GM23338 (cell line): ENCODE results near the gene FBXL17.

Experiments used
- CREB1 ChIP-seq: fragments of 250-450 bp; sonication (Bioruptor Pico); IDR thresholded peaks from 2 replicates; pipeline ENCODE4 v1.5.0; 2020; ENCODE audit warnings: low read depth, mild to moderate bottlenecking, moderate library complexity
- EZH2 ChIP-seq: fragments of 200-600 bp; sonication (generic); IDR thresholded peaks from one replicate; pipeline ENCODE4 v1.8.0; 2017; ENCODE audit warnings: antibody characterized with exemption, mild to moderate bottlenecking, low read depth; ENCODE audit not compliant: unreplicated experiment
- EZH2phosphoT487 ChIP-seq: fragments of 200-600 bp; sonication (generic); IDR thresholded peaks from one replicate; pipeline ENCODE4 v1.8.1; 2018; ENCODE audit warnings: antibody characterized with exemption; ENCODE audit not compliant: unreplicated experiment
- JUNB ChIP-seq: IDR thresholded peaks from one replicate; pipeline ENCODE4 v1.6.1; 2016; ENCODE audit warnings: antibody characterized with exemption; ENCODE audit not compliant: unreplicated experiment
- NANOG ChIP-seq: IDR thresholded peaks from 2 replicates; pipeline ENCODE4 v1.6.1; 2016; ENCODE audit warnings: antibody characterized with exemption, borderline replicate concordance
- POLR2AphosphoS5 ChIP-seq: IDR thresholded peaks from 2 replicates; pipeline ENCODE4 v1.6.1; 2016; ENCODE audit warnings: antibody characterized with exemption, low read depth
- STAT1 ChIP-seq: IDR thresholded peaks from one replicate; pipeline ENCODE4 v1.6.1; 2016; ENCODE audit warnings: antibody characterized with exemption; ENCODE audit not compliant: unreplicated experiment
- ZNF114 ChIP-seq: fragments of 250-450 bp; sonication (Bioruptor Pico); IDR thresholded peaks from 2 replicates; pipeline ENCODE4 v1.5.0; 2020; ENCODE audit warnings: mild to moderate bottlenecking, moderate library complexity
- ZNF331 ChIP-seq: fragments of 250-450 bp; sonication (Bioruptor Pico); IDR thresholded peaks from 2 replicates; pipeline ENCODE4 v1.5.0; 2020; ENCODE audit warnings: low read depth, mild to moderate bottlenecking, moderate library complexity
- TF ChIP-seq, protein P1 (sequence below): IDR thresholded peaks from 2 replicates; pipeline ENCODE4 v1.6.1; 2016; ENCODE audit warnings: antibody characterized with exemption
- TF ChIP-seq, protein P2 (sequence below), 2 experiments: fragments of 200-600 bp in 1 of 2; sonication (generic) in 1 of 2; conservative IDR thresholded peaks; 2 replicates each; pipeline versions ENCODE4 v1.5.1 to v1.6.1; 2016 to 2017; ENCODE audit warnings: antibody characterized with exemption in 2 of 2, low read depth in 2 of 2, mild to moderate bottlenecking in 2 of 2, moderate library complexity in 1 of 2
- TF ChIP-seq, protein P3 (sequence below): IDR thresholded peaks from one replicate; pipeline ENCODE4 v1.6.1; 2018; ENCODE audit warnings: antibody characterized with exemption; ENCODE audit not compliant: unreplicated experiment

DNA sequence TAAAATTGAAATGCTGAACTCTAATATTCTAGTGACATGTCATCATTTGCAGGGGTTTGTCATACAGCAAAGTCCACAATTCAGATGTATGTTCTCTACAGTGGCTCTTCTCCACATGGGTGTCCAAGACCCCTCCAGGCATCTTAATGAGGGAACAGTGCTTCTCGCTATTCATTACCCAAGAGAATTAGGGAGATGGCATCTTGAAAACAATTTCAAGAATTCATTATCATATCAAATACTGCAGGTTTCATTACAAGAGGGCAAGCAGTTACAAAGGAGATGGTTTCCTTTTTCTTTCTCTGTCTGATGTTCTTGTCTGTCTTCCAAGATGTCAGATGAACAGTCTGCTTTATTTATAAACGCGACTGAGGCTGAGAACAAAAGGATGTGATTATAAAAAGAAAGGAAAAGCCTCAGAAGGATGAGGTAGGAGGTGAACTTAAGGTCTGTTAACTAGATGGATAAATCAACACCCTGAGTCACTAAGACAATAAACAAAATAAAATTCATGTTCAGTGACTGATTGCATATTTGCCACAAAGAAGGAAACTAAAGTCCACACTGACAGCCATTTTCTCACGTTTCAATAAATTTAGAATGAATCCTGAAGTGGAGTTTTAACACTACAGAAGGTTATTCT is 384.4 kb downstream of the FBXL17 start:
- TF ChIP-seq, protein P1, sequence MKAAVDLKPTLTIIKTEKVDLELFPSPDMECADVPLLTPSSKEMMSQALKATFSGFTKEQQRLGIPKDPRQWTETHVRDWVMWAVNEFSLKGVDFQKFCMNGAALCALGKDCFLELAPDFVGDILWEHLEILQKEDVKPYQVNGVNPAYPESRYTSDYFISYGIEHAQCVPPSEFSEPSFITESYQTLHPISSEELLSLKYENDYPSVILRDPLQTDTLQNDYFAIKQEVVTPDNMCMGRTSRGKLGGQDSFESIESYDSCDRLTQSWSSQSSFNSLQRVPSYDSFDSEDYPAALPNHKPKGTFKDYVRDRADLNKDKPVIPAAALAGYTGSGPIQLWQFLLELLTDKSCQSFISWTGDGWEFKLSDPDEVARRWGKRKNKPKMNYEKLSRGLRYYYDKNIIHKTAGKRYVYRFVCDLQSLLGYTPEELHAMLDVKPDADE, result no peak
- TF ChIP-seq, protein P2, sequence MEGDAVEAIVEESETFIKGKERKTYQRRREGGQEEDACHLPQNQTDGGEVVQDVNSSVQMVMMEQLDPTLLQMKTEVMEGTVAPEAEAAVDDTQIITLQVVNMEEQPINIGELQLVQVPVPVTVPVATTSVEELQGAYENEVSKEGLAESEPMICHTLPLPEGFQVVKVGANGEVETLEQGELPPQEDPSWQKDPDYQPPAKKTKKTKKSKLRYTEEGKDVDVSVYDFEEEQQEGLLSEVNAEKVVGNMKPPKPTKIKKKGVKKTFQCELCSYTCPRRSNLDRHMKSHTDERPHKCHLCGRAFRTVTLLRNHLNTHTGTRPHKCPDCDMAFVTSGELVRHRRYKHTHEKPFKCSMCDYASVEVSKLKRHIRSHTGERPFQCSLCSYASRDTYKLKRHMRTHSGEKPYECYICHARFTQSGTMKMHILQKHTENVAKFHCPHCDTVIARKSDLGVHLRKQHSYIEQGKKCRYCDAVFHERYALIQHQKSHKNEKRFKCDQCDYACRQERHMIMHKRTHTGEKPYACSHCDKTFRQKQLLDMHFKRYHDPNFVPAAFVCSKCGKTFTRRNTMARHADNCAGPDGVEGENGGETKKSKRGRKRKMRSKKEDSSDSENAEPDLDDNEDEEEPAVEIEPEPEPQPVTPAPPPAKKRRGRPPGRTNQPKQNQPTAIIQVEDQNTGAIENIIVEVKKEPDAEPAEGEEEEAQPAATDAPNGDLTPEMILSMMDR (conservative IDR thresholded peaks at IDR 0.05; ENCODE audit: low read depth in 2 of 2), result no peak
- no peak for TF ChIP-seq EZH2
- no peak for TF ChIP-seq CREB1
- TF ChIP-seq POLR2AphosphoS5, result no peak
- no peak for TF ChIP-seq EZH2phosphoT487
- no peak for TF ChIP-seq ZNF114 (CRISPR knock-in tag)
- no peak for TF ChIP-seq JUNB
- TF ChIP-seq, protein P3, sequence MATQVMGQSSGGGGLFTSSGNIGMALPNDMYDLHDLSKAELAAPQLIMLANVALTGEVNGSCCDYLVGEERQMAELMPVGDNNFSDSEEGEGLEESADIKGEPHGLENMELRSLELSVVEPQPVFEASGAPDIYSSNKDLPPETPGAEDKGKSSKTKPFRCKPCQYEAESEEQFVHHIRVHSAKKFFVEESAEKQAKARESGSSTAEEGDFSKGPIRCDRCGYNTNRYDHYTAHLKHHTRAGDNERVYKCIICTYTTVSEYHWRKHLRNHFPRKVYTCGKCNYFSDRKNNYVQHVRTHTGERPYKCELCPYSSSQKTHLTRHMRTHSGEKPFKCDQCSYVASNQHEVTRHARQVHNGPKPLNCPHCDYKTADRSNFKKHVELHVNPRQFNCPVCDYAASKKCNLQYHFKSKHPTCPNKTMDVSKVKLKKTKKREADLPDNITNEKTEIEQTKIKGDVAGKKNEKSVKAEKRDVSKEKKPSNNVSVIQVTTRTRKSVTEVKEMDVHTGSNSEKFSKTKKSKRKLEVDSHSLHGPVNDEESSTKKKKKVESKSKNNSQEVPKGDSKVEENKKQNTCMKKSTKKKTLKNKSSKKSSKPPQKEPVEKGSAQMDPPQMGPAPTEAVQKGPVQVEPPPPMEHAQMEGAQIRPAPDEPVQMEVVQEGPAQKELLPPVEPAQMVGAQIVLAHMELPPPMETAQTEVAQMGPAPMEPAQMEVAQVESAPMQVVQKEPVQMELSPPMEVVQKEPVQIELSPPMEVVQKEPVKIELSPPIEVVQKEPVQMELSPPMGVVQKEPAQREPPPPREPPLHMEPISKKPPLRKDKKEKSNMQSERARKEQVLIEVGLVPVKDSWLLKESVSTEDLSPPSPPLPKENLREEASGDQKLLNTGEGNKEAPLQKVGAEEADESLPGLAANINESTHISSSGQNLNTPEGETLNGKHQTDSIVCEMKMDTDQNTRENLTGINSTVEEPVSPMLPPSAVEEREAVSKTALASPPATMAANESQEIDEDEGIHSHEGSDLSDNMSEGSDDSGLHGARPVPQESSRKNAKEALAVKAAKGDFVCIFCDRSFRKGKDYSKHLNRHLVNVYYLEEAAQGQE, result no peak
- TF ChIP-seq ZNF331 (CRISPR knock-in tag), result no peak
- peak; percentile 58 for TF ChIP-seq NANOG
- TF ChIP-seq STAT1, result no peak
